ENCODE results near the gene ROGDI.

DNA sequence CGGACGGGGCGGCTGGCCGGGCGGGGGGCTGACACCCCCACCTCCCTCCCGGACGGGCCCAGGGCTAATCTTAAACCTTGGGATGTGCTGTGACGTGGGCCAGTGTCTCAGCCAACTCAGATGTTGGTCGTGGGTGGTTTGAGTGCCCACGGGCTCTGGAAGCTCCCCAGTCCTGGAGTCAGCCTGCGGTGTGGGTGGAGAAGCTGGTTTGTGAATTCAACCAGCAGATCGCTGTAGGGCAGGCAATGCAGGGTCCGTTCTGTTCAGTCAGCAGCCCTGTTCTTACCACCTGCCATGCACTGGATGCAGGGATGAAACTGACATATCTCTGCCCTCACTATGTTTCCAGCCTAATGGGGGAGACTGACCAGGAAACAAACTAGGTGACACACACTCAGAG, 27.4 kb downstream of the ROGDI start:
- TF ChIP-seq, protein P1, sequence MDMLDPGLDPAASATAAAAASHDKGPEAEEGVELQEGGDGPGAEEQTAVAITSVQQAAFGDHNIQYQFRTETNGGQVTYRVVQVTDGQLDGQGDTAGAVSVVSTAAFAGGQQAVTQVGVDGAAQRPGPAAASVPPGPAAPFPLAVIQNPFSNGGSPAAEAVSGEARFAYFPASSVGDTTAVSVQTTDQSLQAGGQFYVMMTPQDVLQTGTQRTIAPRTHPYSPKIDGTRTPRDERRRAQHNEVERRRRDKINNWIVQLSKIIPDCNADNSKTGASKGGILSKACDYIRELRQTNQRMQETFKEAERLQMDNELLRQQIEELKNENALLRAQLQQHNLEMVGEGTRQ (IDR thresholded peaks at IDR 0.05; ENCODE audit: borderline replicate concordance, low read depth, low read length), result no peak
- TF ChIP-seq JUND (IDR thresholded peaks at IDR 0.05; ENCODE audit: low read depth, low read length), result no peak
- no peak for TF ChIP-seq SIN3A (IDR thresholded peaks at IDR 0.05; ENCODE audit: low read depth, low read length)
- TF ChIP-seq SPI1 (IDR thresholded peaks at IDR 0.05; ENCODE audit: borderline replicate concordance, insufficient read depth, low read depth, low read length), result no peak
- TF ChIP-seq, protein P2, sequence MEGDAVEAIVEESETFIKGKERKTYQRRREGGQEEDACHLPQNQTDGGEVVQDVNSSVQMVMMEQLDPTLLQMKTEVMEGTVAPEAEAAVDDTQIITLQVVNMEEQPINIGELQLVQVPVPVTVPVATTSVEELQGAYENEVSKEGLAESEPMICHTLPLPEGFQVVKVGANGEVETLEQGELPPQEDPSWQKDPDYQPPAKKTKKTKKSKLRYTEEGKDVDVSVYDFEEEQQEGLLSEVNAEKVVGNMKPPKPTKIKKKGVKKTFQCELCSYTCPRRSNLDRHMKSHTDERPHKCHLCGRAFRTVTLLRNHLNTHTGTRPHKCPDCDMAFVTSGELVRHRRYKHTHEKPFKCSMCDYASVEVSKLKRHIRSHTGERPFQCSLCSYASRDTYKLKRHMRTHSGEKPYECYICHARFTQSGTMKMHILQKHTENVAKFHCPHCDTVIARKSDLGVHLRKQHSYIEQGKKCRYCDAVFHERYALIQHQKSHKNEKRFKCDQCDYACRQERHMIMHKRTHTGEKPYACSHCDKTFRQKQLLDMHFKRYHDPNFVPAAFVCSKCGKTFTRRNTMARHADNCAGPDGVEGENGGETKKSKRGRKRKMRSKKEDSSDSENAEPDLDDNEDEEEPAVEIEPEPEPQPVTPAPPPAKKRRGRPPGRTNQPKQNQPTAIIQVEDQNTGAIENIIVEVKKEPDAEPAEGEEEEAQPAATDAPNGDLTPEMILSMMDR (IDR thresholded peaks at IDR 0.05 in 2 of 3, conservative IDR thresholded peaks at IDR 0.05 in 1 of 3; ENCODE audit: control insufficient read depth in 2 of 3, extremely low read depth in 1 of 3, insufficient read depth in 1 of 3, low read depth in 3 of 3, low read length in 3 of 3), result no peak
- TF ChIP-seq POLR2AphosphoS5 (IDR thresholded peaks at IDR 0.05; ENCODE audit: low read length), result no peak
- no peak for TF ChIP-seq SMARCA5 (IDR thresholded peaks at IDR 0.05)
- TF ChIP-seq, protein P3, sequence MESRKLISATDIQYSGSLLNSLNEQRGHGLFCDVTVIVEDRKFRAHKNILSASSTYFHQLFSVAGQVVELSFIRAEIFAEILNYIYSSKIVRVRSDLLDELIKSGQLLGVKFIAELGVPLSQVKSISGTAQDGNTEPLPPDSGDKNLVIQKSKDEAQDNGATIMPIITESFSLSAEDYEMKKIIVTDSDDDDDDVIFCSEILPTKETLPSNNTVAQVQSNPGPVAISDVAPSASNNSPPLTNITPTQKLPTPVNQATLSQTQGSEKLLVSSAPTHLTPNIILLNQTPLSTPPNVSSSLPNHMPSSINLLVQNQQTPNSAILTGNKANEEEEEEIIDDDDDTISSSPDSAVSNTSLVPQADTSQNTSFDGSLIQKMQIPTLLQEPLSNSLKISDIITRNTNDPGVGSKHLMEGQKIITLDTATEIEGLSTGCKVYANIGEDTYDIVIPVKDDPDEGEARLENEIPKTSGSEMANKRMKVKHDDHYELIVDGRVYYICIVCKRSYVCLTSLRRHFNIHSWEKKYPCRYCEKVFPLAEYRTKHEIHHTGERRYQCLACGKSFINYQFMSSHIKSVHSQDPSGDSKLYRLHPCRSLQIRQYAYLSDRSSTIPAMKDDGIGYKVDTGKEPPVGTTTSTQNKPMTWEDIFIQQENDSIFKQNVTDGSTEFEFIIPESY (IDR thresholded peaks at IDR 0.05), result no peak
- TF ChIP-seq, protein P4, sequence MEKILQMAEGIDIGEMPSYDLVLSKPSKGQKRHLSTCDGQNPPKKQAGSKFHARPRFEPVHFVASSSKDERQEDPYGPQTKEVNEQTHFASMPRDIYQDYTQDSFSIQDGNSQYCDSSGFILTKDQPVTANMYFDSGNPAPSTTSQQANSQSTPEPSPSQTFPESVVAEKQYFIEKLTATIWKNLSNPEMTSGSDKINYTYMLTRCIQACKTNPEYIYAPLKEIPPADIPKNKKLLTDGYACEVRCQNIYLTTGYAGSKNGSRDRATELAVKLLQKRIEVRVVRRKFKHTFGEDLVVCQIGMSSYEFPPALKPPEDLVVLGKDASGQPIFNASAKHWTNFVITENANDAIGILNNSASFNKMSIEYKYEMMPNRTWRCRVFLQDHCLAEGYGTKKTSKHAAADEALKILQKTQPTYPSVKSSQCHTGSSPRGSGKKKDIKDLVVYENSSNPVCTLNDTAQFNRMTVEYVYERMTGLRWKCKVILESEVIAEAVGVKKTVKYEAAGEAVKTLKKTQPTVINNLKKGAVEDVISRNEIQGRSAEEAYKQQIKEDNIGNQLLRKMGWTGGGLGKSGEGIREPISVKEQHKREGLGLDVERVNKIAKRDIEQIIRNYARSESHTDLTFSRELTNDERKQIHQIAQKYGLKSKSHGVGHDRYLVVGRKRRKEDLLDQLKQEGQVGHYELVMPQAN (conservative IDR thresholded peaks at IDR 0.05), result no peak
- TF ChIP-seq NFYB (IDR thresholded peaks at IDR 0.05; ENCODE audit: insufficient read depth, low read depth, low read length), result no peak
- TF ChIP-seq IKZF2 (IDR thresholded peaks at IDR 0.05), result no peak
- no peak for TF ChIP-seq FOS (IDR thresholded peaks at IDR 0.05; ENCODE audit: borderline replicate concordance, extremely low read depth, insufficient read length)
- TF ChIP-seq MYC (IDR thresholded peaks at IDR 0.05; ENCODE audit: insufficient read depth, insufficient read length, insufficient replicate concordance, low read length, severe bottlenecking), result no peak
